Stimulated activated CD8-positive, alpha-beta memory T cell treated with anti-CD3 and anti-CD28 coated beads, Interleukin-7, amount 100 ng/mL, for 1 hour (primary cell): ENCODE measurements around the gene DAB2IP.

ENCODE experiments used
- DNase-seq, 2 donors: peaks; one replicate each; pipeline ENCODE4 v3.0.0-alpha.2; 2020; ENCODE audit warnings: low read depth in 2 of 2

DAB2IP gene

DNA sequence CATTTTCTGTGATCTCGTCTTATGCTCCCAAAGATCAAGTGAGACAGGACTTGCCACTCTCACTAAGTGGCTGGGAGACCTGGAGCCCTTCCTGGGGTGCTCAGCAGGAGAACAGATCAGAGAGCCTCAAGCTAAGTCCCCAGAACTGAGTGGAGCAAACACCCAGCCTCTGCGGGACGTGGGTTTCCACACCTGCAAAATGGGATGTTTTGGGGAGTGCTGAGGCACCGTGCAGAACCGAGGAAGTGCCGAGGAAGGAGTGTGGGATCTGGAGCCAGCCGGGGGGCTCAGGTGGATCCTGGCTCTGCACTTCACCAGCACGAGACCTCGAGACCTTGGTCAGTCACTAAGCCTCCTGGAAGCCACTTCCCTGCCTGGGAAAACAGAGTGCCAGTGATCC is 166.0 kb downstream of the DAB2IP start:
- DNase-seq: no peak

DNA sequence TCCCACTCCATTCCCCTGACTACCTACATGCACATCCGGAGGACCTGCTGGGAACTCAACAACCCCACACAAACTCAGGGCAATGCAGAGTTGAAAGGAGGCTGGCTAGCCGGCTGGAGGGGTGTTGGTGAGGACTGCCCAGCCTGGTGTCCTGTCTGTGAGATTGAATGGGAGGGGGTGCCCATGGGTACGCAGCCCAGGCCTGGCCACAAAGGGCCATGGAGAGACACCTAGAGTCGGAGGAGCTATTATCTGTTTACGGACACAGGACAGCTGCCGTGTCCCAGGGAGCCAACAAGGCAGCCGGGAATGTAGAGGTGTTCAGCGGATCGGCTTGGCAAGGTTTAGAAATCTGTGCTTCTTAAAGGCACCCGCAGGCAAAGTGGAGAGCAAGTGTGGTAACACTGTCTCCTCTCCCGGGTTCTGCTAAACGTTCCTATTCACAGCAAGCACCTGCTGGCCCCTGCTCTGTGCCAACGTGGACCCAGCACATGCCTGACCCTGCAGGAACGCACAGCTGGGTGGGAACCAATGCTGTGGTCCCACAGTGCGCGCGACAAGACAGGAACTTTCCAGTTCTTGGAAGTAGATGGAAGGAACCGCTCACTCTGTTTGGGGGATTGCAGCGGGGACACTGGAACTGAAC is 166.7 kb downstream of the DAB2IP start:
- no peak for DNase-seq

DNA sequence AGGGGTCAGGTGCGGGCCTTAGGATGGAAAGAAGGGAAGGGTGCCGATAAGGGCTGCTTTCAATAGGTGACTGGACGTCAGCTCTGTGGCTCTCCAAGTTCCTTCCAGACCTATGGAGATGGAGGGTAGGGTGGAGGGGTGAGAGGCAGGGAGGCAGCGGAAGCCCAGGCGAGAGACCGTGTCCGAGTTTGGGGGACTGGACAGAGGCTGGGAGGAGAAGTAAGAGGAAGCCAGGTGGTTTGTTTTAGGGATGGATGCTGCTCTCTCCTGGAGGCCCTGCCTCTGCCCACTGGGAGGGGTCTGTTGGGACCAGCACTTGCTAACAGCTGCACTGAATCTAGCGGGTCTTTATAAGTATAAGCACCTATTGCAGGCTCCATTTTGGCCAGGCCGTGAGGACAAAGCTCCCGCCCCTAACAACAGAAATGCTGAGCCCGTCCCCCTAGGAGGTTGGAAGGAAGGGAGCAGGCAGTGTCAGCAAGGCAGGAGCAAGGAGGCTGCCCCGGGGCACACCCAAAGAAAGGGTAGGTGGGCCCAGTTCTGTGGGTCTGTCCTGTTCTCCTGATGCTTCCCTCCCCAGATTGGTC is 167.5 kb downstream of the DAB2IP start:
- DNase-seq: no peak

DNA sequence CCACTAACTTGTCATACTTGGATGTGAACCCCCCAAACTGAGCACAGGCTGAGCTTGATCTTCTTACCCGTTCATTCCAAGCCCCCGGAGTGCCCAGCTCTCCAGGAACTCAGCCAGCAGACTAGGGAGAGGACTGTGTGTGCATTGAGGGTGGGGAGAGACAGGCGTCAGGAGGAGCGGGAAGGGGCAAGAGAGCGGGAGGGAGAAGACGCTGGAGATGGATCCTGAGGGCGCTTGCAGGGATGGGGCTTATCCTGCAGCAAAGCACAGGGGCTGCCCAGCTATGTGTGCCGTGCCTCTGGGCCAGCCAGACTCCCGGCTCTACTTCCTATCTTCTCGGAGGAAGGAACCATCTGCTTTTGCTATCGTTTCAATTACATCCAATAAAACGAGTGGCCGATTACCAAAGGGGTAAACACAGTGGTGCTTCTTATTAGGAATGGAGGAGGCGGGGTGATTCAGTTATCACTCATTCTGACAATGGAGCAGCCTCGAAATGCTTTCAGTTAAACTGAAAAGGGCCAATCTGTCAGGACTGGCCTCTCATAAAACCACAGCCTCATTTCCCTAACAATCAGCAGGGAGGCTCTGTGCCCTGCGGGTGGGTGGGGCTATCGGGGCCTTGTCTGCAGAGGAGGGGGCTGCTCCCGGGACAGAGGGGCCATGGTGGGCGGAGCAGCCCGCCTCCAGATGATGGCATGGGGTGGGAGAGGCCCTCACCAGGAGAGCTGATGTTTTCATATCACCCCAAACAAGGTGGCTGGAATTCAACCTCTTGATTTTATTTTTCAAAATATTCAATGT is 168.2 kb downstream of the DAB2IP start:
- no peak for DNase-seq

DNA sequence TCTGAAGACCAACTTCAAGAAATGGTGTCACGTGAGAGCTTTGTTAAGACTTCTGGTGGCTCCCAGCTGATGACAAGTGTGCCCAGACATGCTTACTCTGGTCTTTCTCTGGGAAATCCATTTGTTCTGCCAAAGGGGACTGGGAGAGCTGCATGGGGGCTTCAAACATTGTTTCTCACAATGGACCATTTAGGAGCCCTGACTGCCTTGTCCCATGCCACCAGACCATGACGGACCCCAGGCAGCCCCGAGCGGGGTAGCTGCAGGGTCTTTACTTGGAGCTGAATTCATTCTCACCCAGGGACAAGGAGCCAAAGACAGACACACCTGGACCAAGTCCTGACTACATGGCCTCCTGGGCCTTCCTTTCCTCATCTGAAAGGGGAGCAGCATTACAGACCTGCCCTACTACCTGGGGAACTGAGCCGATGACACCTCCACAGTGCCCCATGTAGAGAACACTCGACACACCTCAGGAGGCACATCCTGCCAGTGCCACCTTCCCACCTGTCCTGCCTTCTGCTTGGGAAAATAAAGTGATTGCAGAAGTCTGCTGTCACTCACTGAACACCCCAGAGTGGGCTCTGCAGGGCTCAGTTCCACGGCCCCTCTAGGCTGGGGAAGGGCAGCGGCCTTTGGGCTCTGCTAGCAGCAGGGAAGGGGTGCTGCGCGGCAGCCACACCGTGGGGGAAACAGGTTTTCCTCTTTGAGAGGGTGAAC is 169.0 kb downstream of the DAB2IP start:
- no peak for DNase-seq

DNA sequence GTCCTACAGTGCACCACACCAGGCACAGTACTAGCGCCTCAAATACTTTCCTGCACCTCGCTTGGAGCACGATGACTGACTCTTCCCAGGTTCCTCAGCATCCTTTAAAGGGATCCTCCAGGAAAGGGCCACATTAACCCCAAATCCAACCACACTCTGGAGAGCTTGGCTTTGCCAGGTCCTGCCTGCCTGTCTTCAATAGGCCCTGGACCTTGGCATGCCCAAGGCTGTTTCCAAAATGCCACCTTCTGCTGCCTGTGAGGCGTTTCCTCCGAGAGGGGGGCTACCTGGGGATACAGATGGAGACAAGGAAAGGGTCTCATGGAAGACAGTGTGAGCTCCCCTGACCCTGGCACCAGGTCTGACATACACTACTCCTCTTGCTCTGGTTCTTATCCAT is 169.9 kb downstream of the DAB2IP start:
- no peak for DNase-seq

DNA sequence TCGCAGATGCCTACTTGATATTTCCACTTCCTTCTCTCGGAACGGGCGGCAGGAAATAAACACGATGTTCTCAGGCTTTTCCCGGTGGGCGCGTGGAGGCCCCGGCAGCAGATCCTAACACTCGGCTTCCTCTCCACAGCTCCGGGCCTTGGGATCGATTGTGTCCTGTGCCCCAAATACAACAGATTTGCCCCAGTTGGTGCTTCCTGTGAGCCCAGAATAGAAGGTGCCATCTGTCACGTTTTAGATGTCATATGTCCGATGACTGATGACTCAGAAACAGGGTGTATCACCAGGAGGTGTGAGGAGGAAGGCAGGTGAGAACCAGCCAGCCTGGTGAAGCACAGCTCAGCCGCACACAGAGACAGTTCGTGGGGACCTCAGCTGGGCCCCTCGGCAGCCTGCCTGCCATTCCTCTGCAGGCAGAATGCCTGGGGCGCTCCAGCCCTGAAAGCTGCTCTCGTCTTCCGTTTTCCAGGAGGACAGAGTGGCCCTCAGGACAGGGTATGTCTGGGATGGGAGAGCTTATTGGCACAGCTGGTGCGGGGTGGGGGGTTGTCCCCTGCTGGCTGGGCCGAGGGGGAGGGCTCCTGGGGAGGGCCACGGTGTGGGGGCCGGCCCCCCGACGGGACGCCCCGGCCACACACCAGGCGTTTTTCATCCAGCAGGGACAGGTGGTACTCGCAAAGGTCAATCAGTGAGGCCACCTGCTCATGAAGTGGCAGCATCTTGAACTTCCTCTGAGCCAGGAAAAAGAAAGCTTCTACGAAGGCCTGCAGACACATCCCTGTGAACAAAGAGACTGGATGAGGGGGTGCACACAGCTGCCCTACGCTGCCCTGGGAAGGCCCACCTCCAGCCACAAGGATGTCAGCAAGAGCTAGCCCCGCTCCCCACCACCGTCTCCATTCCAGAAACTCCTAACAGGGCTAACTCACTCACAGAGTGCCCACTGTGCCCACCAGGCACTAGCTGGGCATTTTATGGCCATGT is 171.0 kb downstream of the DAB2IP start:
- DNase-seq: no peak

DNA sequence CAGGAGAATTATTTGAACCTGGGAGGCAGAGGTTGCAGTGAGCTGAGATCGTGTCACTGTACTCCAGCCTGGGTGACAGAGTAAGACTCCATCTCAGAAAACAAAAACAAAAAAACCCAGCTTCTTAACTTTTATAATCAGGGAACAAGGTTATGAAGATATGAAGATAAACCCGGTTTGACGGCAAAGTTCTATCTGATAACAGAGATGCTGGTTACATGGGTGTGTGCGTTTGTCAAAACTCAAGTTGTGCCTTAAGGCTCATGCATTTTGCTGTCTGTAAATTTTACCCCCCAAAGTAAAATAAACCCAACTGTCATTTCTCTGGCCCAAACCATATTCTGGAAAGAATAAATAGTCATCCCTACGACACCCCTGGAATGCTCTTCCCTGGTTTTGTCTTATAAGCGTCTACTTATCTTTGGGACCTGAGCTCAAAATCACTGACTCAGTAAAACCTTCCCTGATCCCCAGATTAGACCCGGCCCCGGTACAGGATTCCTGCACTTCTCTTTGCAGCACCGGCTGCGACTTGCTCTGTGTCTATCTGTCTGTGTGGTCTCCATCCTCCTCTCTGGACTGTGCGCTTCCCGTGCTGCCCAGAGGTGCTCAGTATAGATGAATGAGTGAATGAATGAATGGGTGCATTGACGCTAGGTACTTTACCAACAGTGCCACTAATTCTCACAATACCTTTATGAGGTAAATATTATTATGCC is 172.2 kb downstream of the DAB2IP start:
- no peak for DNase-seq

DNA sequence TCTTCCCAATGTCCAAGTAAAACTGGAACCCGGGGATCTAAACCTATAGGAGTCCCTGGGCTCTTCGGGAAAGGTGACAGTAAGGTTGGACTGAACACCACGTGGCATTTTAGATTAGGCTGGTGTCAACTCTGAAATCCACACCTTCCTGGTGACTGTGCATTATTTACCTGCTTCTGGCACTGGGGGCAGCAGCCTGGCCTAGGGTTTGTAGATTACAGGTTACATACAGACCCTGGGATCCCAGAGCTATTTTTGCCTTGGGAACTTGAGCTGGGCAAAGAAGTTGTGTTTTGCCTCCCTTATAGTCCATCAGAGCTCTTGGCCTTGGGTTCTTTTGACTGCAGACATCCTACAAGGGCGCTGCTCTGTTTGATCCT is 173.2 kb downstream of the DAB2IP start:
- no peak for DNase-seq

DNA sequence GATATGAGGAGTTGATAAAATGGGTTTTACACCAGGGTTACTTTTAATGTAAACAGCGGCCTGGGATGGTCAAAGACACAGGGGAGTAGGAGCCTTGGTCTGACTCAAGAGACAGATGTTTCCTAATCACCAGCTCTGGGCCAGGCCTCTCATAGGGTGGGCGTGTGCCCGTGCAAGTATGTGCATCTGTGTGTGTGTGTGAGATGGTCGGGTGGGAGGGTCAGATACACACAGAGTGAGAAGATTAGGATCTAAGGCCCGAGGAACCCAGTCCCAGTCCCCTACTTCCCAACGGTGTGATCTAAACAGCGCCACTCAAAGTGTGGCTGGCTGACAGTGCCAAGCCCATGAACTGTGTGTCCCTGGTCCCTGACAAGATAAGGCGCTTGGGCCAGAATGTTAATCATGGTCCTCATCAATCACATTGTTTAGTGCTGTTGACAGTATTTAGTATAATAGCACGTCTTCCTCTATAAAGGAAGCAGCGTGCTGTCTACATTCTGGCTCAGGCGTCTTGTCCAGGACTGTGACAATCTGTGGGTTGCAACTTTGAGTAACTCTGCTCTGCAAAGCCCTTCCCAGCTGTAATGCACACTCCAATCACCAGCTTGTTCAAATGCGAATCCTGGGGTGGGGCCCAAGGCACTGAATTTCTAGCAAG is 173.7 kb downstream of the DAB2IP start:
- no peak for DNase-seq

DNA sequence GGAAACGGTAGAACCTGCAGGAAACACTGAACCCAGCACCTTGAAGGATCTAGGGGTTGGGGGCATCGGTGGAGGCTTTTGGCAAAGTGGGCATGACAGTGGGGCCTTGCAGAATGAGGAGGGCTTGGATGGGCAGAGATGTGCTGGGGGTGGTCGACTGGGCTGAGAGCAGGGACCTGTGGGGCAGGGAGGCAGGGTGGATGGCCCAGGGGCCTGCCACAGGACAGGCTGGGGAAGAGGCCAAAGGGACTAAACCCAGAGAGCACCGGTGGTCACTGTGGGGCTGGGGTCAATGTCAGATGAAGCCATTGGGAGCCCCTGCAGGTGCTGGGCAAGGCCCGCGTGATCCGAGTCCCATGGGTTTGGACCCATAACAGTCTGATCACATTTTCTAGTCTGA is 175.3 kb downstream of the DAB2IP start:
- DNase-seq: no peak

DNA sequence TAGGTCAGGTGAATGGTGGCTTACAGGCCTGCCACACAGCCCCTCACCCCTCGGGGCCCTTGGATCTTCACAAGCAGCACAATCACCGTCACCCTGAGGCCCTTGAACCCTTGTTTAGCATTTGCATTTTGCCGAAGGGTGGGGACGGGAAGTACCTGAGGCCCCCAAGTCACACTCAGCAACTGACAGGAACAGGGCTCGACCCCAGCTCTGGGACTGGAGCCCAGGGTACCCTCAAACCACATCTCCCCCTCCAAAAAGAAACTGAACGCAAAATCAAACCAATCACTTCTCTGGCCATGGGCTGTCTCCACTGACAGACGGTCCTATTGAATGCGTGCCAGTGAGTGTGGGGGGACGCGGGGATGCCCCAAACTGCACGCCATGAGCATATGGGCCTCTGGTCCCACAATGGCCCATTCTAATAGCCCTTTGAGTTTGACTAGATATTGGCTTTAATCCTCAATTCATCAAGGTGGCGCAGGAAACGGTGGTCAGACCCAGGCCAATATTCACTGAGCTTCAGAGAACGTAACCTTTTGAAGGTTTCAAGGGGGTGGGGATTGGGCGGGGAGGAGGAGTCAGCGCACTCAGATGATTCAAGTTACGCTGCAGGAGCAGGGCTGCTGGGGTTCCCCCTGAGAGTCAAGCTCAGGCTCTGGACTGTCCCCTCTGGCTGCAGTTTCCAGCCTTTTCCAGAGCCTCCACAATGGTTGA is 176.0 kb downstream of the DAB2IP start:
- no peak for DNase-seq

DNA sequence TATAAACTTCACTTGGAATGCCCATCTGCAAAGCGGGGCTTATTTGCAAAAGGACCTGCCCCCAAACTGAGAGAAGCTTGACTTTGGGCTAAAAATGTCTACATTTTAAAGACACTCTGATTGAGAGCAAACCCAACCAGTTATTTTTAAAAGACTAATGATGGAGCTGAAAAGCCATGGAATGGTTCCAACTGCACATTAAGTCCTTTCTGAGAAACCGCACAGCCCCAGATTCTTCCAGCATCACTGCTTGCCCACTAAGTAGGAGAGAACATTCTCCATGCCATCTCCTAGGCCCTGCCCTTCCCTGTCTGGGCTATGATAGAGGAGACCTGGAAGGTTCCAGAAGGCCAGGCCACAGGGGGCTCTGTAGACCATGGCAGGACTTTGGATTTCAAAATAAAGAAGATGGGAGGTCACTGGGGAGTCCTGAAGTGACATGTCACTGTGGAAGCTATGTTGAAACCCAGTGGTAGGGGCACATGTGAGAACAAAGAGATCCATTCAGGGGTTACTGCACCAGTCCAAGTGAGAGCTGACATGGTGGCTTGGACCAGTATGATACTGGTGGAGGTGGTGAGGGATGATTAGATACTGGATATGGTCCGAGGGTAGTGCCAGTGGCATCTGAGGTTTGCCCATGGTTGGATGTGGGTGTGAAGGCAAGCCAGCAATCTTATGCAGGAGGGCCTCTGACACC is 179.2 kb downstream of the DAB2IP start:
- no peak for DNase-seq

DNA sequence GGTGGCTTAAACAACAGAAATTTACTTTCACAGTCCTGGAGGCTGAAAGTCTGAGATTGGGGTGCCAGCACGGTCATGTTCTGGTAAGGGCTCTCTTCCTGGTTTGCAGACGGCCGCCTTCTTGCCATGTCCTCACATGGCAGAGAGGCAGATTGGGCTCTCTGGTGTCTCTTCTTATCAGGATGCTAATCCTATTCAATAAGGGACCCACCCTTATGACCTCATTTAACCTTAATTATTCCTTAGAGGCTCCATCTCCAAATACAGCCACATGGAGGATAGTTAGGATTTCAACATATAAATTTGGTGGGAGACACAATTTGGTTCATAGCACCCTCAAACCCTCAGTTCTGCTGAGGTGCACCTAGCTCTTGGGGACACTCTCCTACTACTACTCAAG is 180.4 kb downstream of the DAB2IP start:
- DNase-seq: no peak

DNA sequence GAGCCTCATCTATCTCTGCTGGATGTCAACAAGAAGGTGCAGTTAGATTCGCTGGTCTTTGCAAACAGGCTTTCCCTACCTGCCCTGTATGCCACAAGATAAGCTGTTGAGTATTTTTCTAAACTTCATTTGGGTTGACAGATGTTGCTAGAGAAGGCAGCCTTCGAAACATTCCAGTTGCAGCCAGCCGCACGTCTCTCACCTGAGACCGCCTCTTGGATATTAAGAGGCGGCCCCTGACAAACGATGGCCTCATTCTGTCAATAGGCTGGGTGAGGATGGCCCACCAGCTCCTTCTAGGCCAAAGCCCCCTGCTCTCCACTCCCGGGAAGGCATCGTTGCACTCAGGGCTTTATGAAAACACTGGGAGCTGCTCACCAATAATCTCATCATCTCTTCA is 181.6 kb downstream of the DAB2IP start:
- DNase-seq: no peak
